HG03460 (cell line): ENCODE results near the gene SKAP1.
"Not testable (repeated sequence)": the region's sequence is repeated elsewhere in the genome, so short reads cannot be mapped to it uniquely, and the experiment has no call there.

Experiments
- ATAC-seq: cut with Tn5 transposase; IDR thresholded peaks from one replicate; pipeline ENCODE4 v1.9.1; 2021; ENCODE audit not compliant: unreplicated experiment

Gene SKAP1

GRCh38 chr17:48449335-48449734 lies 19.3 kb upstream of the SKAP1 start:
- ATAC-seq = not testable (repeated sequence)

GRCh38 chr17:48445248-48445620 lies 15.2 kb upstream of the SKAP1 start:
- ATAC-seq = no peak

- no peak for ATAC-seq
Measured at GRCh38 chr17:48444516-48445247, 14.7 kb upstream of the SKAP1 start.

GRCh38 chr17:48443712-48444111 lies 13.7 kb upstream of the SKAP1 start:
- ATAC-seq = no peak

GRCh38 chr17:48442819-48443218 lies 12.8 kb upstream of the SKAP1 start:
- no peak for ATAC-seq

GRCh38 chr17:48441862-48442261 lies 11.8 kb upstream of the SKAP1 start:
- ATAC-seq = no peak

- ATAC-seq = peak; percentile 75
Measured at GRCh38 chr17:48441231-48441711, 11.3 kb upstream of the SKAP1 start.

GRCh38 chr17:48440669-48441068 lies 10.7 kb upstream of the SKAP1 start:
- no peak for ATAC-seq

- no peak for ATAC-seq
Measured at GRCh38 chr17:48439875-48440505, 10.0 kb upstream of the SKAP1 start.

GRCh38 chr17:48439110-48439850 lies 9.3 kb upstream of the SKAP1 start:
- ATAC-seq = no peak

GRCh38 chr17:48438516-48439061 lies 8.6 kb upstream of the SKAP1 start:
- ATAC-seq = no peak

- no peak for ATAC-seq
Measured at GRCh38 chr17:48433896-48434295, 3.9 kb upstream of the SKAP1 start.

- no peak for ATAC-seq
Measured at GRCh38 chr17:48432820-48433775, 3.1 kb upstream of the SKAP1 start.

GRCh38 chr17:48429156-48429555 lies 858 bp downstream of the SKAP1 start:
- ATAC-seq = no peak

- ATAC-seq = peak; percentile 72
Measured at GRCh38 chr17:48427598-48427997, 2.4 kb downstream of the SKAP1 start.

- ATAC-seq = no peak
Measured at GRCh38 chr17:48426761-48427500, 3.1 kb downstream of the SKAP1 start.

GRCh38 chr17:48426019-48426665 lies 3.9 kb downstream of the SKAP1 start:
- ATAC-seq = no peak

GRCh38 chr17:48422060-48422459 lies 8.0 kb downstream of the SKAP1 start:
- ATAC-seq = not testable (repeated sequence)

GRCh38 chr17:48420823-48421222 lies 9.2 kb downstream of the SKAP1 start:
- ATAC-seq = no peak
